H9 (cell line): ENCODE measurements around the gene OTOS. TPM values are rescaled to one million over a fixed set of nuclear protein-coding genes. Genes with fewer than 3 reads are reported as not detected.

Source experiments
- DNase-seq: peaks from one replicate; pipeline ENCODE4 v3.0.0-alpha.2; 2017
- H2AFZ ChIP-seq: one replicate; pipeline ENCODE4 v1.6.1; 2013; ENCODE audit warnings: mild to moderate bottlenecking, low read length, control low read depth, moderate library complexity
- H2AK5ac ChIP-seq: 2 replicates; pipeline ENCODE4 v1.6.1; 2013; ENCODE audit warnings: low read length, control low read depth, mixed read lengths; ENCODE audit not compliant: insufficient read length
- H2BK120ac ChIP-seq: one replicate; pipeline ENCODE4 v1.6.1; 2013; ENCODE audit warnings: low read depth, mild to moderate bottlenecking, low read length, control low read depth, inconsistent platforms; ENCODE audit not compliant: poor library complexity, severe bottlenecking
- H2BK12ac ChIP-seq: 2 replicates; pipeline ENCODE4 v1.6.1; 2013; ENCODE audit warnings: low read length, control low read depth, mixed read lengths, low read depth; ENCODE audit not compliant: insufficient read length
- H2BK15ac ChIP-seq: 2 replicates; pipeline ENCODE4 v1.6.1; 2013; ENCODE audit warnings: low read depth, low read length, control low read depth
- H2BK20ac ChIP-seq: one replicate; pipeline ENCODE4 v1.6.1; 2013; ENCODE audit warnings: low read depth, mild to moderate bottlenecking, low read length, control low read depth, inconsistent platforms; ENCODE audit not compliant: poor library complexity, severe bottlenecking
- H2BK5ac ChIP-seq: 2 replicates; pipeline ENCODE4 v1.6.1; 2013; ENCODE audit warnings: low read length, control low read depth, mixed read lengths; ENCODE audit not compliant: insufficient read length
- H3K14ac ChIP-seq: 2 replicates; pipeline ENCODE4 v1.6.1; 2013; ENCODE audit warnings: low read length, control low read depth; ENCODE audit not compliant: insufficient read depth
- H3K18ac ChIP-seq: 2 replicates; pipeline ENCODE4 v1.6.1; 2013; ENCODE audit warnings: low read depth, mild to moderate bottlenecking, mixed read lengths, low read length, control low read depth; ENCODE audit not compliant: insufficient read length
- H3K23ac ChIP-seq: 2 replicates; pipeline ENCODE4 v1.6.1; 2013; ENCODE audit warnings: low read length, control low read depth, mixed read lengths, low read depth; ENCODE audit not compliant: insufficient read length
- H3K23me2 ChIP-seq: 2 replicates; pipeline ENCODE4 v1.6.1; 2013; ENCODE audit warnings: low read depth, mild to moderate bottlenecking, mixed read lengths, low read length, control low read depth; ENCODE audit not compliant: insufficient read length, poor library complexity, severe bottlenecking
- H3K27ac ChIP-seq: 2 replicates; pipeline ENCODE4 v1.5.1; 2013; ENCODE audit warnings: low read length, control low read depth, mixed read lengths, low read depth; ENCODE audit not compliant: insufficient read length
- H3K27me3 ChIP-seq: 2 replicates; pipeline ENCODE4 v1.6.1; 2013; ENCODE audit warnings: low read length, control low read depth, inconsistent platforms; ENCODE audit not compliant: insufficient read depth
- H3K4ac ChIP-seq: 2 replicates; pipeline ENCODE4 v1.6.1; 2013; ENCODE audit warnings: low read depth, mild to moderate bottlenecking, control low read depth, inconsistent platforms, low read length, moderate library complexity
- H3K4me1 ChIP-seq: 2 replicates; pipeline ENCODE4 v1.6.1; 2013; ENCODE audit warnings: low read length, control low read depth, inconsistent platforms; ENCODE audit not compliant: insufficient read depth
- H3K4me2 ChIP-seq: 2 replicates; pipeline ENCODE4 v1.6.1; 2013; ENCODE audit warnings: low read length, control low read depth, mixed read lengths; ENCODE audit not compliant: insufficient read length, insufficient read depth
- H3K56ac ChIP-seq: 2 replicates; pipeline ENCODE4 v1.6.1; 2013; ENCODE audit warnings: low read depth, mild to moderate bottlenecking, mixed read lengths, low read length, control low read depth; ENCODE audit not compliant: insufficient read length
- H3K79me1 ChIP-seq: 2 replicates; pipeline ENCODE4 v1.6.1; 2013; ENCODE audit warnings: low read depth, mild to moderate bottlenecking, moderate library complexity, low read length, control low read depth, inconsistent platforms; ENCODE audit not compliant: insufficient read depth, poor library complexity, severe bottlenecking
- H3K79me2 ChIP-seq: 2 replicates; pipeline ENCODE4 v1.6.1; 2013; ENCODE audit warnings: low read length, control low read depth, inconsistent platforms; ENCODE audit not compliant: insufficient read depth
- H3K9ac ChIP-seq: 2 replicates; pipeline ENCODE4 v1.6.1; 2013; ENCODE audit warnings: low read length, control low read depth, mixed read lengths; ENCODE audit not compliant: insufficient read length; ENCODE audit errors: extremely low read depth
- H3K9me3 ChIP-seq: one replicate; pipeline ENCODE4 v1.6.1; 2013; ENCODE audit warnings: low read depth, low read length, inconsistent platforms; ENCODE audit not compliant: control insufficient read depth
- H3T11ph ChIP-seq: one replicate; pipeline ENCODE4 v1.6.1; 2013; ENCODE audit warnings: mild to moderate bottlenecking, low read length, control low read depth, inconsistent platforms
- H4K20me1 ChIP-seq: one replicate; pipeline ENCODE4 v1.6.1; 2013; ENCODE audit not compliant: control insufficient read depth, insufficient read length, insufficient read depth
- H4K5ac ChIP-seq: 2 replicates; pipeline ENCODE4 v1.6.1; 2013; ENCODE audit warnings: low read depth, mild to moderate bottlenecking, mixed read lengths, low read length, control low read depth; ENCODE audit not compliant: insufficient read length
- H4K8ac ChIP-seq: replicated peaks from 2 replicates; pipeline ENCODE4 v1.6.1; 2013; ENCODE audit warnings: low read length, control low read depth, mixed read lengths, low read depth; ENCODE audit not compliant: insufficient read length
- H4K91ac ChIP-seq: 2 replicates; pipeline ENCODE4 v1.6.1; 2013; ENCODE audit warnings: low read depth, mild to moderate bottlenecking, moderate library complexity, mixed read lengths, low read length, control low read depth; ENCODE audit not compliant: insufficient read length
- H3K27ac Mint-ChIP-seq, 3 experiments: 2 replicates in 2 of 3; 3 replicates in 1 of 3; pipeline ENCODE4 v1.8.0; 2020 to 2021; ENCODE audit warnings: mixed read lengths in 3 of 3, mild to moderate bottlenecking in 1 of 3, moderate library complexity in 1 of 3
- H3K27me3 Mint-ChIP-seq: 2 replicates; pipeline ENCODE4 v1.8.0; 2021; ENCODE audit warnings: low read depth, mild to moderate bottlenecking, moderate library complexity, mixed read lengths
- H3K36me3 Mint-ChIP-seq, 3 experiments: 2 replicates in 2 of 3; 3 replicates in 1 of 3; pipeline ENCODE4 v1.8.0; 2020 to 2021; ENCODE audit warnings: low read depth in 3 of 3, mixed read lengths in 3 of 3; ENCODE audit not compliant: insufficient read depth in 1 of 3
- H3K4me1 Mint-ChIP-seq, 2 experiments: 2 replicates each; pipeline ENCODE4 v1.8.0; 2020; ENCODE audit warnings: mixed read lengths in 2 of 2
- H3K4me3 Mint-ChIP-seq, 2 experiments: 2 replicates in 1 of 2; 3 replicates in 1 of 2; pipeline ENCODE4 v1.8.0; 2020 to 2021; ENCODE audit warnings: mild to moderate bottlenecking in 2 of 2, mixed read lengths in 2 of 2, moderate library complexity in 1 of 2
- H3K9me3 Mint-ChIP-seq, 2 experiments: 2 replicates in 1 of 2; 3 replicates in 1 of 2; pipeline ENCODE4 v1.8.0; 2020; ENCODE audit warnings: mild to moderate bottlenecking in 2 of 2, mixed read lengths in 2 of 2, moderate library complexity in 1 of 2
- WGBS: extraction: QIAGEN DNeasy Blood & Tissue Kit; methylation state at CpG from one replicate; pipeline ENCODE4 v1.1.7; 2013; ENCODE audit warnings: missing lambda C conversion rate, low lambda C conversion rate, mixed read lengths; ENCODE audit not compliant: insufficient read length; ENCODE audit errors: extremely low coverage; 5-methylcytosine and 5-hydroxymethylcytosine counted together
- total RNA-seq: library from RNA; stranded (reverse); gene quantifications from 2 replicates; pipeline ENCODE4 v1.2.1, GENCODE V29; 2021
- TF ChIP-seq, protein P1 (sequence below): fragments of 200-600 bp; sonication (generic); conservative IDR thresholded peaks from 3 replicates; pipeline ENCODE4 v1.8.0; 2021; ENCODE audit warnings: antibody characterized with exemption, mild to moderate bottlenecking

The OTOS gene
- total RNA-seq, 1 experiment from 2014 or later, result not detected

DNA sequence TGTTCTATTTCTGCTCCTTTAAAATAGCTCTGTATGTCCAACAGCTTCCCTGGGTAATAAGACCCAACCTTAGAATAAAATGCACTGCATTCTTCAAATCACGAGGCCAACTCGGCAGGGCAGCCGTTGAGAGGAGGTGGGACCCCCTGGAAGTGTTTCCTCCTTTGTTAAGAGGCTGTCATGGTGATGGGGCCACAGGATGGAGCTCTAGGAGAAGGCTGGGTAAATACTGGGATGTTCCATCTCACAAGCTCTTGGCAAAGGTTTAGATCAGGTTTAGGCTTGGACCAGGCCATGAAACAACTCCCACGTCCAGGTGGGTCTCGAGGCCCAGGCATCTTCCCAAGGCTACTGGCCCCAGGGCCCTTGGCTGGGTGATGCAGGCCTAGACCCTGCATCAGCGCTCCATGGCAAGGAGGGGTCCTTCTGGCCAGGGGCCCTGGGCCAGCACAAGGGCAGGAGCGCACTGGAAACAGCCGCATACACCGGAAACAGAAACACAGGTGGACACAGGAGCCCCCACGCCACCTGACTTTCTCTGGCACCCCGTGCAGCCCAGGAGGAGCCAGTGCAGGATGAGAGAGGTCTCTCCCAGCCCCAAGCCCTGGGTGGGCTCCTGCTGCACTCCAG lies 38.8 kb upstream of the OTOS start:
- no peak overlapping the region for H3K9ac ChIP-seq
- no peak overlapping the region for H4K91ac ChIP-seq
- H3K4me3 Mint-ChIP-seq, result no peak overlapping the region
- peaks cover 0 to 8% of the 10 kb centered on the region in 2 experiments; a peak in 1 of 4 replicates for H3K4me1 Mint-ChIP-seq
- no peaks in the 10 kb centered on the region for H3K27me3 ChIP-seq
- H4K8ac ChIP-seq, result no peak overlapping the region
- peaks cover 8% of the 10 kb centered on the region for H3K27me3 Mint-ChIP-seq
- H2BK15ac ChIP-seq, result no peak overlapping the region
- H3K4me2 ChIP-seq, result no peak overlapping the region
- TF ChIP-seq, protein P1, sequence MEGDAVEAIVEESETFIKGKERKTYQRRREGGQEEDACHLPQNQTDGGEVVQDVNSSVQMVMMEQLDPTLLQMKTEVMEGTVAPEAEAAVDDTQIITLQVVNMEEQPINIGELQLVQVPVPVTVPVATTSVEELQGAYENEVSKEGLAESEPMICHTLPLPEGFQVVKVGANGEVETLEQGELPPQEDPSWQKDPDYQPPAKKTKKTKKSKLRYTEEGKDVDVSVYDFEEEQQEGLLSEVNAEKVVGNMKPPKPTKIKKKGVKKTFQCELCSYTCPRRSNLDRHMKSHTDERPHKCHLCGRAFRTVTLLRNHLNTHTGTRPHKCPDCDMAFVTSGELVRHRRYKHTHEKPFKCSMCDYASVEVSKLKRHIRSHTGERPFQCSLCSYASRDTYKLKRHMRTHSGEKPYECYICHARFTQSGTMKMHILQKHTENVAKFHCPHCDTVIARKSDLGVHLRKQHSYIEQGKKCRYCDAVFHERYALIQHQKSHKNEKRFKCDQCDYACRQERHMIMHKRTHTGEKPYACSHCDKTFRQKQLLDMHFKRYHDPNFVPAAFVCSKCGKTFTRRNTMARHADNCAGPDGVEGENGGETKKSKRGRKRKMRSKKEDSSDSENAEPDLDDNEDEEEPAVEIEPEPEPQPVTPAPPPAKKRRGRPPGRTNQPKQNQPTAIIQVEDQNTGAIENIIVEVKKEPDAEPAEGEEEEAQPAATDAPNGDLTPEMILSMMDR, result no peak
- peaks cover 0 to under 1% of the 10 kb centered on the region in 2 experiments; a peak in 1 of 5 replicates for H3K9me3 Mint-ChIP-seq
- H3K9me3 ChIP-seq, result no peaks in the 10 kb centered on the region
- H2AK5ac ChIP-seq, result no peak overlapping the region
- no peak overlapping the region for H2AFZ ChIP-seq
- H3K36me3 Mint-ChIP-seq, result no peaks in the 10 kb centered on the region
- WGBS, result no CpG with 5 or more reads among the region's 11 CpGs
- no peak overlapping the region for H2BK12ac ChIP-seq
- no peaks in the 10 kb centered on the region for H3K79me1 ChIP-seq
- DNase-seq, result no peak
- no peak overlapping the region for H2BK5ac ChIP-seq
- no peak overlapping the region for H3K56ac ChIP-seq
- H3K23ac ChIP-seq, result no peak overlapping the region
- H3K14ac ChIP-seq, result no peak overlapping the region
- H3K23me2 ChIP-seq, result no peaks in the 10 kb centered on the region
- no peak overlapping the region for H3K18ac ChIP-seq
- H3K27ac ChIP-seq, result no peak overlapping the region
- no peaks in the 10 kb centered on the region for H3K4me1 ChIP-seq
- H2BK20ac ChIP-seq, result no peak overlapping the region
- H2BK120ac ChIP-seq, result no peak overlapping the region
- no peak overlapping the region for H4K5ac ChIP-seq
- no peaks in the 10 kb centered on the region for H4K20me1 ChIP-seq
- no peak overlapping the region for H3K4ac ChIP-seq
- no peaks in the 10 kb centered on the region for H3K79me2 ChIP-seq
- no peak overlapping the region for H3K27ac Mint-ChIP-seq
- H3T11ph ChIP-seq, result no peak overlapping the region
